Heart left ventricle (tissue), 16 donors: ENCODE results near the gene MCF2L. TPM values are rescaled to one million over a fixed set of nuclear protein-coding genes. Genes with fewer than 3 reads are reported as not detected.
"Not testable (repeated sequence)": the region's sequence is repeated elsewhere in the genome, so short reads cannot be mapped to it uniquely, and the experiment has no call there.

Experiments used
- ATAC-seq, 4 donors: fragments of 200-7000 bp; cut with Tn5 transposase; one replicate each; pipeline ENCODE4 v1.9.1; 2020 to 2022; ENCODE audit warnings: moderate library complexity in 4 of 4, mild to moderate bottlenecking in 3 of 4, moderate number of reproducible peaks in 1 of 4
- DNase-seq, 5 donors: peaks; one replicate each; pipeline ENCODE4 v3.0.0-alpha.2; 2020
- H3K27ac ChIP-seq, 12 donors: fragments of 200-600 bp; sonication (generic) in 4 of 12; one replicate each; pipeline versions ENCODE4 v1.5.0 to v1.8.0; 2016 to 2022; ENCODE audit warnings: mild to moderate bottlenecking in 2 of 12
- H3K27me3 ChIP-seq, 9 donors: fragments of 200-600 bp; sonication (generic) in 2 of 9; one replicate each; pipeline versions ENCODE4 v1.5.1 to v1.8.0; 2016 to 2022; ENCODE audit warnings: mild to moderate bottlenecking in 3 of 9
- H3K36me3 ChIP-seq, 9 donors: fragments of 200-600 bp; sonication (generic) in 2 of 9; one replicate each; pipeline versions ENCODE4 v1.5.0 to v1.8.0; 2018 to 2022; ENCODE audit warnings: mild to moderate bottlenecking in 2 of 9
- H3K4me1 ChIP-seq, 12 donors: fragments of 200-600 bp; sonication (generic) in 4 of 12; one replicate each; pipeline versions ENCODE4 v1.5.0 to v1.8.0; 2016 to 2022; ENCODE audit warnings: mild to moderate bottlenecking in 3 of 12
- H3K4me3 ChIP-seq, 12 donors: fragments of 200-600 bp; sonication (generic) in 4 of 12; one replicate each; pipeline versions ENCODE4 v1.5.0 to v1.8.0; 2017 to 2022; ENCODE audit warnings: mild to moderate bottlenecking in 9 of 12, moderate library complexity in 4 of 12
- H3K9me3 ChIP-seq, 12 donors: fragments of 200-600 bp; sonication (generic) in 4 of 12; one replicate each; pipeline versions ENCODE4 v1.5.0 to v1.8.0; 2016 to 2022; ENCODE audit warnings: mild to moderate bottlenecking in 1 of 12
- POLR2A ChIP-seq, 2 donors: fragments of 450-650 bp; IDR thresholded peaks; one replicate each; pipeline ENCODE4 v1.6.1; 2017; ENCODE audit warnings: antibody characterized with exemption in 2 of 2, mild to moderate bottlenecking in 2 of 2, moderate library complexity in 2 of 2
- WGBS, 4 donors: extraction: QIAGEN DNeasy Blood & Tissue Kit in 2 of 4; methylation state at CpG; one replicate each; pipeline versions ENCODE4 v1.1.5 to v1.1.7; 2013 to 2018; 5-methylcytosine and 5-hydroxymethylcytosine counted together
- intact Hi-C, 10 donors: fragments of 100-400 bp; cut with DNase I; formaldehyde crosslinking; loops; one replicate each; pipeline versions ENCODE4 v1.11.1 to v1.14.2; 2022
- polyA plus RNA-seq, 2 donors: library from polyadenylated mRNA; stranded (reverse); fragments of 200-250 nt; gene quantifications; one replicate each; pipeline ENCODE4 v1.2.3, GENCODE V29; 2013
- total RNA-seq, 9 donors: library from RNA; depleted of rRNA in 2 of 9; stranded (reverse); fragments of >200 nt in 2 of 9; fragmentation: NEBNext Ultra II Directional in 3 of 9; extraction: Animal tissue kit (Norgen Biotek cat#: 25700) in 3 of 9; gene quantifications; one replicate each; pipeline versions ENCODE4 v1.1.0 to v1.2.4, GENCODE V29; 2016 to 2023
- TF ChIP-seq, protein P1 (sequence below), 12 donors: fragments of 200-600 bp; sonication (generic) in 4 of 12; IDR thresholded peaks; one replicate each; pipeline versions ENCODE4 v1.5.0 to v1.8.0; 2018 to 2022; ENCODE audit warnings: antibody characterized with exemption in 12 of 12, mild to moderate bottlenecking in 5 of 12
- donor health status: ischemic (EF 13 %, LVEDD 7.1; RV severe dilation, severe dysfunction).
- donor health status: healthy with polysubstance abuse.
- donor health status: DM: no; HTN: yes; CAD: no.
- donor health status: DM: no; HTN: no; CAD: no.
- donor health status: ischemic (EF 25% LVEDD 6.9; RV normal size, moderate dysfunction).
- donor health status: ischemic (EF 25% LVEDD 5.7; RV mildly dilated, moderate dysfunction).
- donor health status: healthy.
- donor health status: DM: yes; HTN: yes; CAD: no.
- donor health status: ischemic (EF 35%, LVEDD 5.7; RV mildly dilated, moderate dysfunction).
- donor health status: nonischemic (EF 11% LVEDD 7.7; RV severe dilation, severe dysfunction).
- donor health status: DM: yes; HTN: yes; CAD: no.
- donor health status: PGD.
- donor health status: ischemic (EF 29% LVEDD 5.4; RV normal size, mild dysfunction).
- donor health status: nonischemic (EF 23%, LVEDD 6.1; RV moderate dilation, normal function).

The MCF2L gene
- total and polyA plus RNA-seq, 11 donors: 26.0 to 61.0 (median 42.7) TPM

DNA sequence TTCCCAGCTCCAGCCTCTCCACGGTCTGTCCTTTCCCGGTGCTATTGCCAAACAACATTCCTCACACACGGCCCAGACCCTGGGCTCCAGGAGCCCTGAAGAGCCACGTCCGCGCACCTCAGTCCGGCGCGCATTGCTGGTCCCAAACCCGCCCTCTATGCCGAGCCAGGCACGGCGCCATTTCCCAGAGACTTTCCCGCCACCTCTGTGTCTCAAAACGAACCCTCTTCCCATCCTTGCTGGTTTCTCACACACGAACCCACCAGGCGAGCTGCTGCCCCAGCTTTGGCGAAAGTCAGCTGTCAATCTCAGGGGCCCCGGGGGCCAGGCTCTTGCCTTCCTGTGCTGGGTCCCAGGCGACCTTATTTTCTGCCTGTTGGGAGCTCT lies 108.5 kb downstream of the MCF2L start:
- WGBS, 4 donors: 84 to 94% (median 90%) methylated on average over 20 of the region's 20 CpGs
- no peak overlapping the region for H3K27ac ChIP-seq
- H3K9me3 ChIP-seq: no peaks in the 10 kb centered on the region
- TF ChIP-seq POLR2A (IDR thresholded peaks at IDR 0.05): no peak
- TF ChIP-seq, protein P1, sequence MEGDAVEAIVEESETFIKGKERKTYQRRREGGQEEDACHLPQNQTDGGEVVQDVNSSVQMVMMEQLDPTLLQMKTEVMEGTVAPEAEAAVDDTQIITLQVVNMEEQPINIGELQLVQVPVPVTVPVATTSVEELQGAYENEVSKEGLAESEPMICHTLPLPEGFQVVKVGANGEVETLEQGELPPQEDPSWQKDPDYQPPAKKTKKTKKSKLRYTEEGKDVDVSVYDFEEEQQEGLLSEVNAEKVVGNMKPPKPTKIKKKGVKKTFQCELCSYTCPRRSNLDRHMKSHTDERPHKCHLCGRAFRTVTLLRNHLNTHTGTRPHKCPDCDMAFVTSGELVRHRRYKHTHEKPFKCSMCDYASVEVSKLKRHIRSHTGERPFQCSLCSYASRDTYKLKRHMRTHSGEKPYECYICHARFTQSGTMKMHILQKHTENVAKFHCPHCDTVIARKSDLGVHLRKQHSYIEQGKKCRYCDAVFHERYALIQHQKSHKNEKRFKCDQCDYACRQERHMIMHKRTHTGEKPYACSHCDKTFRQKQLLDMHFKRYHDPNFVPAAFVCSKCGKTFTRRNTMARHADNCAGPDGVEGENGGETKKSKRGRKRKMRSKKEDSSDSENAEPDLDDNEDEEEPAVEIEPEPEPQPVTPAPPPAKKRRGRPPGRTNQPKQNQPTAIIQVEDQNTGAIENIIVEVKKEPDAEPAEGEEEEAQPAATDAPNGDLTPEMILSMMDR (IDR thresholded peaks at IDR 0.05): no peak
- DNase-seq (peak in 3 of 5 donors; percentile 18 to 35 (median 20)), ATAC-seq (no peak)
- peaks cover 0 to 66% (median 46%) of the 10 kb centered on the region in 9 donors for H3K36me3 ChIP-seq
- intact Hi-C loops: no loop called here
- H3K4me3 ChIP-seq: no peak overlapping the region
- H3K4me1 ChIP-seq: peaks cover 0 to 5% (median 0%) of the 10 kb centered on the region in 12 donors
- H3K27me3 ChIP-seq: no peaks in the 10 kb centered on the region

DNA sequence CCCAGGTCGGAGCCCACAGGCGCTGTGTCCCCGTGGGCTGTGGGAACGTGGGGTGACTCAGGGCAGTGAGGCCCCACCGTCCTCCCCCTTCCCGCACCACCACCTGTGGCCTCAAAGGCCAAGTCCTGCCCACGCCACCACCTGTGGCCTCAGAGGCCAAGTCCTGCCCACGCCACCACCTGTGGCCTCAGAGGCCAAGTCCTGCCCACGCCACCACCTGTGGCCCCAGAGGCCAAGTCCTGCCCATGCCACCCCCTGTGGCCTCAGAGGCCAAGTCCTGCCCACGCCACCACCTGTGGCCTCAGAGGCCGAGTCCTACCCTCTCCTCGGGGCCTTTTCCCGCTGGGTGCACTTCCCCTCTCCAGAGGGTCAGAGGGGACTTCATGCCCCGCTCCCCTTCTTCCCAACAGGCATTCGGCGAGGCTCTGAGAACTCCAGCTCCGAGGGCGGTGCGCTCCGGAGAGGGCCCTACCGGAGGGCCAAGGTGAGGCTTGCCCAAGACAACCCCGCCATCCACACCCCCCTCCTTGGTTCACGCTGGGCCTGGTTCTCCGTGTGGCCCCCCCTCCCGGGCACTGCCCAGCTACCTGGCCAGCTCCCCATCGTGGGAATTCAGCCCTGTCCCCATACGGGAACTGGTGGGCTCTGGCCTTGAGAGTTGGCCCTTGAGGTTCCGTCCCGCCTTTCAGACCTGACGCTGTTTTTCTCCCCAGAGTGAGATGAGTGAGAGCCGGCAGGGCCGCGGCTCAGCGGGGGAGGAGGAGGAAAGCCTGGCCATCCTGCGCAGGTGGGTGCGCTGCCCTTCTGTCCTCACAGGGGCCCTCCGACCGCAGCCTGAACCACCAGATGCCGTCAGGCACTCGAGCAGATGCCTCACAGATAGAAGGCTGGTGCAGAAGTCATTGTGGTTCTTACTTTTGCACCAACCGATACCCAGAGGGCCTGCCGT lies 109.2 kb downstream of the MCF2L start:
- intact Hi-C loops: no loop called here
- H3K9me3 ChIP-seq: no peaks in the 10 kb centered on the region
- peaks cover 0 to 70% (median 46%) of the 10 kb centered on the region in 9 donors for H3K36me3 ChIP-seq
- peaks cover 0 to 9% (median 0%) of the 10 kb centered on the region in 12 donors for H3K4me1 ChIP-seq
- DNase-seq (peak in 3 of 5 donors; percentile 18 to 47 (median 23)), ATAC-seq (no peak)
- no peaks in the 10 kb centered on the region for H3K27me3 ChIP-seq
- WGBS, 4 donors: 93 to 95% (median 94%) methylated on average over 38 to 42 of the region's 42 CpGs
- H3K4me3 ChIP-seq: no peak overlapping the region
- H3K27ac ChIP-seq: no peak overlapping the region
- TF ChIP-seq, protein P1 (IDR thresholded peaks at IDR 0.05): no peak
- TF ChIP-seq POLR2A (IDR thresholded peaks at IDR 0.05): no peak

DNA sequence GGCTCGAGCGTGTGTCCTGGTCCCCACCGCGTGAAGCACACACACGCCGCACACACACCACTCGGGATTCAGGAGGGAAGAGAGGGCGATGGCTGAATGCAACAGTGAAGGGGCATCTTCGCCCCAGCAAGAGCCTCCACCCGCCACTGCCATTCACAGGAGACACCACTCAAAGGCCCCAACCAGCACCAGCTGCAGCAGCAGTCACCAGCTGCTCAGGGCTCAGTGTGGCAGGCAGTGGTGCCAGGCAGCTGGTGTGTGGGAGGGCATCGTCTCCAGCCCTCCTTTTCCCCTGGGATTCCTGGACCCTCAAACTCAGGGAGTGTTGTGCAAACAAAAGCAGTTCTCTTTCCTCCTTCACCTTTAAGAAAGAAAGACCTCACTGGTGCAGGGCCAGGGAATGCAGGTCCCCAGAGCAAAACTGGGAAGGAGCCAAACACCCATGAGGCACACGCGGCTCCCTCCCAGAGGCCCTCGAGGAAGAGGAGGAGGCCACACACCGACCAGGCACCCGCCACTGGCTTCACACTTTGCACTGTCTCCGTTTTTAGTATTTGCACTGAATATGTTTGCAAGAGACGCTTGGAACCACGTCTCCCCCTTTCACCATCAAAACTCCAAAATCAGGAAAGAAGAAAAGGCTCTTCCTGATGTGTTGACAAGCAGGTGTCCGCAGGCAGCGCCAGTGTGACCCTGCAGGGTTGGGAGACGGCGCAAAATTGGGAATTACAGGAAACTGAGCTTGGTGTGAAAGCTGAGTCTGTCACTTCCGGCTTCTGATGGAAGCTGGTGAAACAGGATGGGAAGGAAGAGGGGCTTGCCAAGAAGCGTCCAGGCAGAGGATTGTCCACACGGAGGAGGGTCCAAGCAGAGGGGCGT lies 110.1 kb downstream of the MCF2L start:
- H3K27ac ChIP-seq: no peak overlapping the region
- no peak overlapping the region for H3K4me3 ChIP-seq
- no peak for ATAC-seq
- 64 to 70% (median 69%) methylated on average over 27 of the region's 27 CpGs for WGBS, 4 donors
- H3K9me3 ChIP-seq: no peaks in the 10 kb centered on the region
- peaks cover 0 to 67% (median 46%) of the 10 kb centered on the region in 9 donors for H3K36me3 ChIP-seq
- no peaks in the 10 kb centered on the region for H3K27me3 ChIP-seq
- TF ChIP-seq, protein P1 (IDR thresholded peaks at IDR 0.05): no peak
- TF ChIP-seq POLR2A (IDR thresholded peaks at IDR 0.05): no peak
- intact Hi-C loops: no loop called here
- peak in 3 of 5 donors; percentile 14 to 42 (median 20) for DNase-seq
- peaks cover 0 to 13% (median under 1%) of the 10 kb centered on the region in 12 donors for H3K4me1 ChIP-seq

DNA sequence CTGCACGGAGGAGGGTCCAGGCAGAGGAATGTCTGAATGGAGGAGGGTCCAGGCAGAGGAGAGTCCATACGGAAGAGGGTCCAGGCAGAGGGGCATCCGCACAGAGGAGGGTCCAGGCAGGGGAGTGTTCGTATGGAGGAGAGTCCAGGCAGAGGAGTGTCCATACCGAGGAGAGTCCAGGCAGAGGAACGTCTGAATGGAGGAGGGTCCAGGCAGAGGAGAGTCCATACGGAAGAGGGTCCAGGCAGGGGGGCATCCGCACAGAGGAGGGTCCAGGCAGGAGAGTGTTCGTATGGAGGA lies 110.7 kb downstream of the MCF2L start:
- ATAC-seq, H3K9me3 ChIP-seq, H3K27ac ChIP-seq, intact Hi-C loops, H3K27me3 ChIP-seq, H3K4me3 ChIP-seq: not testable (repeated sequence)
- 60 to 72% (median 71%) methylated on average over 6 to 9 of the region's 9 CpGs for WGBS, 4 donors
- H3K4me1 ChIP-seq: peaks cover 0 to 13% (median under 1%) of the 10 kb centered on the region in 12 donors
- H3K36me3 ChIP-seq: peaks cover 0 to 63% (median 44%) of the 10 kb centered on the region in 9 donors
- peak in 2 of 5 donors; percentile 4 to 29 for DNase-seq
